OCI-LY3 (cell line): ENCODE measurements around the gene MYL12B.

Source experiments
- CTCF ChIP-seq: fragments of 200-600, 300-600 bp; sonication (generic); IDR thresholded peaks from 2 replicates; pipeline ENCODE4 v1.5.1; 2014; ENCODE audit warnings: antibody characterized with exemption, low read length, low read depth
- EZH2phosphoT487 ChIP-seq: fragments of 200-600 bp; shearing (Covaris generic); IDR thresholded peaks from 2 replicates; pipeline ENCODE4 v1.6.1; 2018; ENCODE audit warnings: antibody characterized with exemption, mixed run types, low read depth

GRCh38 chr18:3261373-3262233, at the start of gene MYL12B:
- TF ChIP-seq CTCF: no peak
- no peak for TF ChIP-seq EZH2phosphoT487
